SK-N-SH (cell line): ENCODE measurements around the gene SPAG9. TPM values are rescaled to one million over a fixed set of nuclear protein-coding genes. Genes with fewer than 3 reads are reported as not detected.
A peak's percentile ranks its signal among the peaks of the same experiment; 100 is the strongest.

Experiments used
- CTCF ChIA-PET: fragments of 300-600, 350-600 bp; formaldehyde crosslinking; extraction: SDS; loops from one replicate; lab custom pipeline; 2021; lab: Yijun Ruan, JAX
- POLR2A ChIA-PET: fragments of 350-600 bp; sonication (Branson Sonifier 250); formaldehyde crosslinking; extraction: SDS; loops from one replicate; lab custom pipeline; 2020; ENCODE audit warnings: antibody characterized with exemption, inconsistent platforms; lab: Yijun Ruan, JAX
- DNase-seq: peaks from one replicate; pipeline ENCODE4 v3.0.0; 2012
- H2AFZ ChIP-seq: fragments of 200-600 bp; sonication (generic); 2 replicates; pipeline ENCODE4 v1.8.1; 2016; ENCODE audit warnings: antibody characterized with exemption, mild to moderate bottlenecking, low read depth
- H3F3A ChIP-seq: fragments of 200-600 bp; sonication (generic); replicated peaks from 2 replicates; pipeline ENCODE3; 2016; ENCODE audit warnings: antibody characterized with exemption, mild to moderate bottlenecking; ENCODE audit not compliant: insufficient read depth
- H3K27ac ChIP-seq, 2 experiments: fragments of 200-500 bp in 1 of 2; fragments of 200-600 bp in 1 of 2; sonication (Bioruptor generic) in 1 of 2; sonication (generic), shearing (Covaris generic) in 1 of 2; 2 replicates each; pipeline versions ENCODE4 v1.5.1 to v1.6.1; 2014 to 2016; ENCODE audit warnings: low read depth in 2 of 2, inconsistent platforms in 1 of 2, low read length in 1 of 2, mild to moderate bottlenecking in 1 of 2, mixed read lengths in 1 of 2
- H3K27me3 ChIP-seq: fragments of 200-600 bp; sonication (generic), shearing (Covaris generic); 2 replicates; pipeline ENCODE4 v1.6.1; 2016; ENCODE audit warnings: mixed run types; ENCODE audit not compliant: insufficient read depth
- H3K36me3 ChIP-seq, 2 experiments: fragments of 200-500 bp in 1 of 2; fragments of 200-600 bp in 1 of 2; sonication (Bioruptor generic) in 1 of 2; sonication (generic) in 1 of 2; replicated peaks in 1 of 2; 2 replicates each; pipeline versions ENCODE3 to v1.5.1; 2014 to 2016; ENCODE audit warnings: low read length in 1 of 2, mild to moderate bottlenecking in 1 of 2; ENCODE audit not compliant: insufficient read depth in 2 of 2, control insufficient read depth in 1 of 2
- H3K4me1 ChIP-seq, 2 experiments: fragments of 200-500 bp in 1 of 2; fragments of 200-600 bp in 1 of 2; sonication (Bioruptor generic) in 1 of 2; sonication (generic), shearing (Covaris generic) in 1 of 2; 2 replicates each; pipeline versions ENCODE4 v1.5.1 to v1.6.1; 2014 to 2016; ENCODE audit warnings: low read depth in 1 of 2, low read length in 1 of 2, mixed run types in 1 of 2; ENCODE audit not compliant: insufficient read depth in 2 of 2, control insufficient read depth in 1 of 2
- H3K4me2 ChIP-seq: fragments of 200-600 bp; sonication (generic), shearing (Covaris generic); 2 replicates; pipeline ENCODE4 v1.6.1; 2017; ENCODE audit warnings: mixed run types
- H3K4me3 ChIP-seq, 2 experiments: fragments of 200-500 bp in 1 of 2; fragments of 200-600 bp in 1 of 2; sonication (Bioruptor generic) in 1 of 2; sonication (generic), shearing (Covaris generic) in 1 of 2; 2 replicates each; pipeline versions ENCODE4 v1.5.1 to v1.8.1; 2014 to 2016; ENCODE audit warnings: low read depth in 2 of 2, inconsistent platforms in 1 of 2, low read length in 1 of 2, mild to moderate bottlenecking in 1 of 2, mixed read lengths in 1 of 2, moderate library complexity in 1 of 2
- H3K79me2 ChIP-seq: fragments of 200-600 bp; sonication (generic); 2 replicates; pipeline ENCODE4 v1.8.1; 2017; ENCODE audit warnings: mild to moderate bottlenecking; ENCODE audit not compliant: insufficient read depth
- H3K9ac ChIP-seq: fragments of 200-600 bp; sonication (generic); 2 replicates; pipeline ENCODE4 v1.6.1; 2017; ENCODE audit warnings: mixed run types
- H3K9me2 ChIP-seq: fragments of 200-600 bp; sonication (generic); 2 replicates; pipeline ENCODE4 v1.6.1; 2017; ENCODE audit warnings: mixed run types
- H3K9me3 ChIP-seq: fragments of 200-600 bp; sonication (generic); 2 replicates; pipeline ENCODE4 v1.6.1; 2017; ENCODE audit warnings: mixed run types, mild to moderate bottlenecking, moderate library complexity
- H4K20me1 ChIP-seq: fragments of 200-600 bp; sonication (generic); 2 replicates; pipeline ENCODE4 v1.6.1; 2017; ENCODE audit warnings: mild to moderate bottlenecking, mixed run types; ENCODE audit not compliant: insufficient read depth
- CHD2 ChIP-seq: fragments of 150-350 bp; IDR thresholded peaks from 2 replicates; pipeline ENCODE4 v1.6.1; 2018; ENCODE audit warnings: low read length; ENCODE audit not compliant: partially characterized antibody
- EZH2phosphoT487 ChIP-seq: fragments of 200-600 bp; sonication (generic); IDR thresholded peaks from 2 replicates; pipeline ENCODE4 v1.6.1; 2017; ENCODE audit warnings: low read depth, mixed run types, mild to moderate bottlenecking, antibody characterized with exemption, moderate library complexity, borderline replicate concordance
- FOSL2 ChIP-seq: IDR thresholded peaks from 2 replicates; pipeline ENCODE4 v1.4.0; 2012; ENCODE audit warnings: low read depth, mild to moderate bottlenecking, moderate library complexity, borderline replicate concordance
- GABPA ChIP-seq: IDR thresholded peaks from 2 replicates; pipeline ENCODE4 v1.4.0; 2012; ENCODE audit warnings: low read depth, mild to moderate bottlenecking
- MXI1 ChIP-seq: IDR thresholded peaks from 2 replicates; pipeline ENCODE4 v1.6.1; 2012; ENCODE audit warnings: mild to moderate bottlenecking, low read depth, low read length, improper control_type of control experiment
- NFIC ChIP-seq: IDR thresholded peaks from 2 replicates; pipeline ENCODE4 v1.4.0; 2012; ENCODE audit warnings: borderline replicate concordance
- POLR2AphosphoS5 ChIP-seq: IDR thresholded peaks from 2 replicates; pipeline ENCODE4 v1.6.1; 2012; ENCODE audit warnings: low read depth, low read length
- RCOR1 ChIP-seq: fragments of 150-350 bp; IDR thresholded peaks from 2 replicates; pipeline ENCODE4 v1.6.1; 2017; ENCODE audit warnings: antibody characterized with exemption, low read length
- RFX5 ChIP-seq: IDR thresholded peaks from 2 replicates; pipeline ENCODE4 v1.6.1; 2012; ENCODE audit warnings: mild to moderate bottlenecking, improper control_type of control experiment, low read length
- SIN3A ChIP-seq: IDR thresholded peaks from 2 replicates; pipeline ENCODE4 v1.6.1; 2012; ENCODE audit warnings: low read depth, mild to moderate bottlenecking, low read length, moderate library complexity, borderline replicate concordance
- SMC3 ChIP-seq: IDR thresholded peaks from 2 replicates; pipeline ENCODE4 v1.6.1; 2012; ENCODE audit warnings: low read depth, low read length, improper control_type of control experiment
- TAF1 ChIP-seq: IDR thresholded peaks from 2 replicates; pipeline ENCODE4 v1.6.1; 2012; ENCODE audit warnings: low read depth, mild to moderate bottlenecking, low read length, moderate library complexity, borderline replicate concordance
- TEAD4 ChIP-seq: IDR thresholded peaks from 2 replicates; pipeline ENCODE4 v1.4.0; 2012; ENCODE audit warnings: mild to moderate bottlenecking, borderline replicate concordance; ENCODE audit not compliant: insufficient read depth
- WGBS: methylation state at CpG from one replicate; pipeline ENCODE4 v1.1.6; 2017; ENCODE audit warnings: low lambda C conversion rate; 5-methylcytosine and 5-hydroxymethylcytosine counted together
- polyA plus RNA-seq, 3 experiments: library from polyadenylated mRNA; depleted of rRNA; stranded (reverse); fragments of >200 nt; gene quantifications; 2 replicates each; pipeline ENCODE4 v1.2.3, GENCODE V29; 2012
- TF ChIP-seq, protein P1 (sequence below): IDR thresholded peaks from 2 replicates; pipeline ENCODE4; 2012
- TF ChIP-seq, protein P2 (sequence below): fragments of 150-350 bp; IDR thresholded peaks from 2 replicates; pipeline ENCODE4 v1.6.1; 2017; ENCODE audit warnings: antibody characterized with exemption, low read length, low read depth, borderline replicate concordance
- TF ChIP-seq, protein P3 (sequence below): IDR thresholded peaks from 2 replicates; pipeline ENCODE4 v1.6.1; 2012; ENCODE audit warnings: mild to moderate bottlenecking, low read depth, low read length, moderate library complexity
- TF ChIP-seq, protein P4 (sequence below): IDR thresholded peaks from 2 replicates; pipeline ENCODE4 v1.4.0; 2012; ENCODE audit warnings: low read depth, borderline replicate concordance
- TF ChIP-seq, protein P5 (sequence below): fragments of 200-600 bp; sonication (generic); IDR thresholded peaks from 2 replicates; pipeline ENCODE4 v1.6.1; 2017; ENCODE audit warnings: antibody characterized with exemption, mild to moderate bottlenecking, moderate library complexity

Gene SPAG9
- polyA plus RNA-seq, 1 of the 3 experiments (the other 2 are of a cell fraction), result 32.1 TPM

DNA sequence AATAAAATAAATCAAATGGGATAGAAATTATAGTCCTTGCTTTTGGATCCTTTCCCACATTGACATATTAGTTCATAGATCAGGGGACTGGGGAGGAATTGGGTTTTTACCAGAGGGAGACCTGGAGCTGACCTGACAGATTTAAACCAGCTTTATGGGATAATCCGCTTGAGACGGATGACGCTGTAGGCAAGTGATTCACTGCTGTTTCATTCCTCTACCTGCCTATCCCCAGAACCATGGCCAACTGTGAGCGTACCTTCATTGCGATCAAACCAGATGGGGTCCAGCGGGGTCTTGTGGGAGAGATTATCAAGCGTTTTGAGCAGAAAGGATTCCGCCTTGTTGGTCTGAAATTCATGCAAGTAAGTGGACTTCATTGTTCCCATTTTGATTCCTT lies 34.7 kb upstream of the SPAG9 start:
- 98% methylated on average over 8 of the region's 8 CpGs for WGBS
- ChIA-PET POLR2A (interaction anchor here (0.6 to 1.2 kb wide), 3 partner anchors 10 to 289 kb away, joined by 3 to 9 read pairs (median 4); partner anchors contain the start of genes NME2, SPAG9 and TOB1), CTCF (interaction anchor here (0.8 to 4.9 kb wide), 6 partner anchors 9 to 292 kb away, joined by 3 to 115 read pairs (median 18); partner anchors contain the start of gene NME2)
- peak overlapping the region; percentile 82 for H3K4me2 ChIP-seq
- H3K27ac ChIP-seq, result no peak overlapping the region
- H3K9ac ChIP-seq, result no peak overlapping the region
- no peaks in the 10 kb centered on the region for H4K20me1 ChIP-seq
- no peak for TF ChIP-seq TEAD4
- TF ChIP-seq SMC3, result no peak
- TF ChIP-seq, protein P1, sequence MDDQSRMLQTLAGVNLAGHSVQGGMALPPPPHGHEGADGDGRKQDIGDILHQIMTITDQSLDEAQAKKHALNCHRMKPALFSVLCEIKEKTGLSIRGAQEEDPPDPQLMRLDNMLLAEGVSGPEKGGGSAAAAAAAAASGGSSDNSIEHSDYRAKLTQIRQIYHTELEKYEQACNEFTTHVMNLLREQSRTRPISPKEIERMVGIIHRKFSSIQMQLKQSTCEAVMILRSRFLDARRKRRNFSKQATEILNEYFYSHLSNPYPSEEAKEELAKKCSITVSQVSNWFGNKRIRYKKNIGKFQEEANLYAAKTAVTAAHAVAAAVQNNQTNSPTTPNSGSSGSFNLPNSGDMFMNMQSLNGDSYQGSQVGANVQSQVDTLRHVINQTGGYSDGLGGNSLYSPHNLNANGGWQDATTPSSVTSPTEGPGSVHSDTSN, result no peak
- no peak for TF ChIP-seq FOSL2
- TF ChIP-seq NFIC, result no peak
- TF ChIP-seq EZH2phosphoT487, result no peak
- TF ChIP-seq SIN3A, result no peak
- no peak for TF ChIP-seq MXI1
- TF ChIP-seq, protein P2, sequence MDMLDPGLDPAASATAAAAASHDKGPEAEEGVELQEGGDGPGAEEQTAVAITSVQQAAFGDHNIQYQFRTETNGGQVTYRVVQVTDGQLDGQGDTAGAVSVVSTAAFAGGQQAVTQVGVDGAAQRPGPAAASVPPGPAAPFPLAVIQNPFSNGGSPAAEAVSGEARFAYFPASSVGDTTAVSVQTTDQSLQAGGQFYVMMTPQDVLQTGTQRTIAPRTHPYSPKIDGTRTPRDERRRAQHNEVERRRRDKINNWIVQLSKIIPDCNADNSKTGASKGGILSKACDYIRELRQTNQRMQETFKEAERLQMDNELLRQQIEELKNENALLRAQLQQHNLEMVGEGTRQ, result no peak
- TF ChIP-seq CHD2, result no peak
- no peak for TF ChIP-seq TAF1
- TF ChIP-seq POLR2AphosphoS5, result no peak
- TF ChIP-seq RFX5, result no peak
- no peak for TF ChIP-seq GABPA
- TF ChIP-seq, protein P3, sequence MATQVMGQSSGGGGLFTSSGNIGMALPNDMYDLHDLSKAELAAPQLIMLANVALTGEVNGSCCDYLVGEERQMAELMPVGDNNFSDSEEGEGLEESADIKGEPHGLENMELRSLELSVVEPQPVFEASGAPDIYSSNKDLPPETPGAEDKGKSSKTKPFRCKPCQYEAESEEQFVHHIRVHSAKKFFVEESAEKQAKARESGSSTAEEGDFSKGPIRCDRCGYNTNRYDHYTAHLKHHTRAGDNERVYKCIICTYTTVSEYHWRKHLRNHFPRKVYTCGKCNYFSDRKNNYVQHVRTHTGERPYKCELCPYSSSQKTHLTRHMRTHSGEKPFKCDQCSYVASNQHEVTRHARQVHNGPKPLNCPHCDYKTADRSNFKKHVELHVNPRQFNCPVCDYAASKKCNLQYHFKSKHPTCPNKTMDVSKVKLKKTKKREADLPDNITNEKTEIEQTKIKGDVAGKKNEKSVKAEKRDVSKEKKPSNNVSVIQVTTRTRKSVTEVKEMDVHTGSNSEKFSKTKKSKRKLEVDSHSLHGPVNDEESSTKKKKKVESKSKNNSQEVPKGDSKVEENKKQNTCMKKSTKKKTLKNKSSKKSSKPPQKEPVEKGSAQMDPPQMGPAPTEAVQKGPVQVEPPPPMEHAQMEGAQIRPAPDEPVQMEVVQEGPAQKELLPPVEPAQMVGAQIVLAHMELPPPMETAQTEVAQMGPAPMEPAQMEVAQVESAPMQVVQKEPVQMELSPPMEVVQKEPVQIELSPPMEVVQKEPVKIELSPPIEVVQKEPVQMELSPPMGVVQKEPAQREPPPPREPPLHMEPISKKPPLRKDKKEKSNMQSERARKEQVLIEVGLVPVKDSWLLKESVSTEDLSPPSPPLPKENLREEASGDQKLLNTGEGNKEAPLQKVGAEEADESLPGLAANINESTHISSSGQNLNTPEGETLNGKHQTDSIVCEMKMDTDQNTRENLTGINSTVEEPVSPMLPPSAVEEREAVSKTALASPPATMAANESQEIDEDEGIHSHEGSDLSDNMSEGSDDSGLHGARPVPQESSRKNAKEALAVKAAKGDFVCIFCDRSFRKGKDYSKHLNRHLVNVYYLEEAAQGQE, result no peak
- TF ChIP-seq, protein P4, sequence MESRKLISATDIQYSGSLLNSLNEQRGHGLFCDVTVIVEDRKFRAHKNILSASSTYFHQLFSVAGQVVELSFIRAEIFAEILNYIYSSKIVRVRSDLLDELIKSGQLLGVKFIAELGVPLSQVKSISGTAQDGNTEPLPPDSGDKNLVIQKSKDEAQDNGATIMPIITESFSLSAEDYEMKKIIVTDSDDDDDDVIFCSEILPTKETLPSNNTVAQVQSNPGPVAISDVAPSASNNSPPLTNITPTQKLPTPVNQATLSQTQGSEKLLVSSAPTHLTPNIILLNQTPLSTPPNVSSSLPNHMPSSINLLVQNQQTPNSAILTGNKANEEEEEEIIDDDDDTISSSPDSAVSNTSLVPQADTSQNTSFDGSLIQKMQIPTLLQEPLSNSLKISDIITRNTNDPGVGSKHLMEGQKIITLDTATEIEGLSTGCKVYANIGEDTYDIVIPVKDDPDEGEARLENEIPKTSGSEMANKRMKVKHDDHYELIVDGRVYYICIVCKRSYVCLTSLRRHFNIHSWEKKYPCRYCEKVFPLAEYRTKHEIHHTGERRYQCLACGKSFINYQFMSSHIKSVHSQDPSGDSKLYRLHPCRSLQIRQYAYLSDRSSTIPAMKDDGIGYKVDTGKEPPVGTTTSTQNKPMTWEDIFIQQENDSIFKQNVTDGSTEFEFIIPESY, result no peak
- TF ChIP-seq RCOR1, result no peak
- TF ChIP-seq, protein P5, sequence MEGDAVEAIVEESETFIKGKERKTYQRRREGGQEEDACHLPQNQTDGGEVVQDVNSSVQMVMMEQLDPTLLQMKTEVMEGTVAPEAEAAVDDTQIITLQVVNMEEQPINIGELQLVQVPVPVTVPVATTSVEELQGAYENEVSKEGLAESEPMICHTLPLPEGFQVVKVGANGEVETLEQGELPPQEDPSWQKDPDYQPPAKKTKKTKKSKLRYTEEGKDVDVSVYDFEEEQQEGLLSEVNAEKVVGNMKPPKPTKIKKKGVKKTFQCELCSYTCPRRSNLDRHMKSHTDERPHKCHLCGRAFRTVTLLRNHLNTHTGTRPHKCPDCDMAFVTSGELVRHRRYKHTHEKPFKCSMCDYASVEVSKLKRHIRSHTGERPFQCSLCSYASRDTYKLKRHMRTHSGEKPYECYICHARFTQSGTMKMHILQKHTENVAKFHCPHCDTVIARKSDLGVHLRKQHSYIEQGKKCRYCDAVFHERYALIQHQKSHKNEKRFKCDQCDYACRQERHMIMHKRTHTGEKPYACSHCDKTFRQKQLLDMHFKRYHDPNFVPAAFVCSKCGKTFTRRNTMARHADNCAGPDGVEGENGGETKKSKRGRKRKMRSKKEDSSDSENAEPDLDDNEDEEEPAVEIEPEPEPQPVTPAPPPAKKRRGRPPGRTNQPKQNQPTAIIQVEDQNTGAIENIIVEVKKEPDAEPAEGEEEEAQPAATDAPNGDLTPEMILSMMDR, result no peak
- peaks cover 9 to 11% of the 10 kb centered on the region in 2 experiments; a peak in 3 of 4 replicates for H3K4me1 ChIP-seq
- H3K9me2 ChIP-seq, result no peaks in the 10 kb centered on the region
- no peaks in the 10 kb centered on the region for H3K9me3 ChIP-seq
- no peak overlapping the region for H2AFZ ChIP-seq
- H3F3A ChIP-seq, result no peaks in the 10 kb centered on the region
- no peaks in the 10 kb centered on the region for H3K27me3 ChIP-seq
- peaks cover 34 to 37% of the 10 kb centered on the region in 2 experiments for H3K36me3 ChIP-seq
- peaks cover 68% of the 10 kb centered on the region for H3K79me2 ChIP-seq
- DNase-seq, result no peak
- no peak overlapping the region for H3K4me3 ChIP-seq
